Progenitor cell of endocrine pancreas (in vitro differentiated cells): ENCODE measurements around the gene CELA2A. TPM values are rescaled to one million over a fixed set of nuclear protein-coding genes. Genes with fewer than 3 reads are reported as not detected.
"Not testable (repeated sequence)": the region's sequence is repeated elsewhere in the genome, so short reads cannot be mapped to it uniquely, and the experiment has no call there.

ENCODE experiments used
- DNase-seq: peaks from one replicate; pipeline ENCODE4 v3.0.0; 2021; ENCODE audit warnings: low spot score; ENCODE audit not compliant: unreplicated experiment
- H3K27ac Mint-ChIP-seq: 2 replicates; pipeline ENCODE4 v1.8.0; 2021; ENCODE audit warnings: mild to moderate bottlenecking, moderate library complexity, mixed read lengths
- H3K27me3 Mint-ChIP-seq: 2 replicates; pipeline ENCODE4 v1.8.0; 2021; ENCODE audit warnings: mixed read lengths
- H3K36me3 Mint-ChIP-seq: 2 replicates; pipeline ENCODE4 v1.8.0; 2022; ENCODE audit warnings: mixed read lengths; ENCODE audit not compliant: insufficient read depth
- H3K4me1 Mint-ChIP-seq: 2 replicates; pipeline ENCODE4 v1.8.0; 2021; ENCODE audit warnings: low read depth, mixed read lengths
- H3K4me3 Mint-ChIP-seq: 2 replicates; pipeline ENCODE4 v1.8.0; 2021; ENCODE audit warnings: low read depth, mild to moderate bottlenecking, moderate library complexity, mixed read lengths
- H3K9me3 Mint-ChIP-seq: 2 replicates; pipeline ENCODE4 v1.8.0; 2021; ENCODE audit warnings: low read depth, mixed read lengths
- CTCF ChIP-seq: fragments of 200-600 bp; sonication (generic); IDR thresholded peaks from one replicate; pipeline ENCODE4 v1.5.0; 2021; ENCODE audit warnings: antibody characterized with exemption, mild to moderate bottlenecking; ENCODE audit not compliant: unreplicated experiment
- total RNA-seq: library from RNA; stranded (reverse); gene quantifications from 2 replicates; pipeline ENCODE4 v1.2.1, GENCODE V29; 2021

CELA2A gene
- total RNA-seq, 1 donor from 2014 or later, result not detected

GRCh38 chr1:15426492-15427279 lies 29.8 kb upstream of the CELA2A start:
- no peaks in the 10 kb centered on the region for H3K9me3 Mint-ChIP-seq
- H3K36me3 Mint-ChIP-seq, result peaks cover 4% of the 10 kb centered on the region
- peaks cover 14% of the 10 kb centered on the region for H3K4me1 Mint-ChIP-seq
- no peak for DNase-seq
- no peaks in the 10 kb centered on the region for H3K27me3 Mint-ChIP-seq
- peak overlapping the region; percentile 89 for H3K27ac Mint-ChIP-seq
- no peak overlapping the region for H3K4me3 Mint-ChIP-seq
- no peak for TF ChIP-seq CTCF

- no peaks in the 10 kb centered on the region for H3K27me3 Mint-ChIP-seq
- no peak overlapping the region for H3K4me3 Mint-ChIP-seq
- DNase-seq, result no peak
- H3K27ac Mint-ChIP-seq, result no peak overlapping the region
- peaks cover 15% of the 10 kb centered on the region for H3K4me1 Mint-ChIP-seq
- no peak for TF ChIP-seq CTCF
- H3K36me3 Mint-ChIP-seq, result peaks cover 4% of the 10 kb centered on the region
- H3K9me3 Mint-ChIP-seq, result no peaks in the 10 kb centered on the region
These were observed 29.3 kb upstream of the CELA2A start for GRCh38 chr1:15427280-15427666.

GRCh38 chr1:15428252-15428651 lies 28.3 kb upstream of the CELA2A start:
- H3K4me1 Mint-ChIP-seq, result peaks cover 19% of the 10 kb centered on the region
- H3K4me3 Mint-ChIP-seq, H3K27ac Mint-ChIP-seq: not testable (repeated sequence)

GRCh38 chr1:15428815-15429435 lies 27.6 kb upstream of the CELA2A start:
- H3K4me3 Mint-ChIP-seq, result no peak overlapping the region
- no peaks in the 10 kb centered on the region for H3K27me3 Mint-ChIP-seq
- H3K4me1 Mint-ChIP-seq, result peaks cover 15% of the 10 kb centered on the region
- peaks cover 4% of the 10 kb centered on the region for H3K36me3 Mint-ChIP-seq
- H3K9me3 Mint-ChIP-seq, result no peaks in the 10 kb centered on the region
- no peak for TF ChIP-seq CTCF
- DNase-seq, result no peak
- H3K27ac Mint-ChIP-seq, result no peak overlapping the region

More at GRCh38 chr1:15428252-15428651, 28.3 kb upstream of the CELA2A start:
- H3K27me3 Mint-ChIP-seq, DNase-seq, H3K36me3 Mint-ChIP-seq, H3K9me3 Mint-ChIP-seq: not testable (repeated sequence)

- peaks cover 8% of the 10 kb centered on the region for H3K4me1 Mint-ChIP-seq
- H3K27me3 Mint-ChIP-seq, result no peaks in the 10 kb centered on the region
- no peaks in the 10 kb centered on the region for H3K9me3 Mint-ChIP-seq
- DNase-seq, result no peak
- H3K27ac Mint-ChIP-seq, result no peak overlapping the region
- H3K36me3 Mint-ChIP-seq, result peaks cover 4% of the 10 kb centered on the region
- TF ChIP-seq CTCF, result no peak
- H3K4me3 Mint-ChIP-seq, result no peak overlapping the region
These were observed 26.8 kb upstream of the CELA2A start for GRCh38 chr1:15429701-15430149.
